SK-N-SH (cell line): ENCODE data around the gene MTARC1. TPM values are rescaled to one million over a fixed set of nuclear protein-coding genes. Genes with fewer than 3 reads are reported as not detected.

Experiments used
- CTCF ChIA-PET: fragments of 300-600, 350-600 bp; formaldehyde crosslinking; extraction: SDS; loops from one replicate; lab custom pipeline; 2021; lab: Yijun Ruan, JAX
- POLR2A ChIA-PET: fragments of 350-600 bp; sonication (Branson Sonifier 250); formaldehyde crosslinking; extraction: SDS; loops from one replicate; lab custom pipeline; 2020; ENCODE audit warnings: antibody characterized with exemption, inconsistent platforms; lab: Yijun Ruan, JAX
- DNase-seq: peaks from one replicate; pipeline ENCODE4 v3.0.0; 2012
- H2AFZ ChIP-seq: fragments of 200-600 bp; sonication (generic); 2 replicates; pipeline ENCODE4 v1.8.1; 2016; ENCODE audit warnings: antibody characterized with exemption, mild to moderate bottlenecking, low read depth
- H3F3A ChIP-seq: fragments of 200-600 bp; sonication (generic); replicated peaks from 2 replicates; pipeline ENCODE3; 2016; ENCODE audit warnings: antibody characterized with exemption, mild to moderate bottlenecking; ENCODE audit not compliant: insufficient read depth
- H3K27ac ChIP-seq, 2 experiments: fragments of 200-500 bp in 1 of 2; fragments of 200-600 bp in 1 of 2; sonication (Bioruptor generic) in 1 of 2; sonication (generic), shearing (Covaris generic) in 1 of 2; 2 replicates each; pipeline versions ENCODE4 v1.5.1 to v1.6.1; 2014 to 2016; ENCODE audit warnings: low read depth in 2 of 2, inconsistent platforms in 1 of 2, low read length in 1 of 2, mild to moderate bottlenecking in 1 of 2, mixed read lengths in 1 of 2
- H3K27me3 ChIP-seq: fragments of 200-600 bp; sonication (generic), shearing (Covaris generic); 2 replicates; pipeline ENCODE4 v1.6.1; 2016; ENCODE audit warnings: mixed run types; ENCODE audit not compliant: insufficient read depth
- H3K36me3 ChIP-seq, 2 experiments: fragments of 200-500 bp in 1 of 2; fragments of 200-600 bp in 1 of 2; sonication (Bioruptor generic) in 1 of 2; sonication (generic) in 1 of 2; replicated peaks in 1 of 2; 2 replicates each; pipeline versions ENCODE3 to v1.5.1; 2014 to 2016; ENCODE audit warnings: low read length in 1 of 2, mild to moderate bottlenecking in 1 of 2; ENCODE audit not compliant: insufficient read depth in 2 of 2, control insufficient read depth in 1 of 2
- H3K4me1 ChIP-seq, 2 experiments: fragments of 200-500 bp in 1 of 2; fragments of 200-600 bp in 1 of 2; sonication (Bioruptor generic) in 1 of 2; sonication (generic), shearing (Covaris generic) in 1 of 2; 2 replicates each; pipeline versions ENCODE4 v1.5.1 to v1.6.1; 2014 to 2016; ENCODE audit warnings: low read depth in 1 of 2, low read length in 1 of 2, mixed run types in 1 of 2; ENCODE audit not compliant: insufficient read depth in 2 of 2, control insufficient read depth in 1 of 2
- H3K4me2 ChIP-seq: fragments of 200-600 bp; sonication (generic), shearing (Covaris generic); 2 replicates; pipeline ENCODE4 v1.6.1; 2017; ENCODE audit warnings: mixed run types
- H3K4me3 ChIP-seq, 2 experiments: fragments of 200-500 bp in 1 of 2; fragments of 200-600 bp in 1 of 2; sonication (Bioruptor generic) in 1 of 2; sonication (generic), shearing (Covaris generic) in 1 of 2; 2 replicates each; pipeline versions ENCODE4 v1.5.1 to v1.8.1; 2014 to 2016; ENCODE audit warnings: low read depth in 2 of 2, inconsistent platforms in 1 of 2, low read length in 1 of 2, mild to moderate bottlenecking in 1 of 2, mixed read lengths in 1 of 2, moderate library complexity in 1 of 2
- H3K79me2 ChIP-seq: fragments of 200-600 bp; sonication (generic); 2 replicates; pipeline ENCODE4 v1.8.1; 2017; ENCODE audit warnings: mild to moderate bottlenecking; ENCODE audit not compliant: insufficient read depth
- H3K9ac ChIP-seq: fragments of 200-600 bp; sonication (generic); 2 replicates; pipeline ENCODE4 v1.6.1; 2017; ENCODE audit warnings: mixed run types
- H3K9me2 ChIP-seq: fragments of 200-600 bp; sonication (generic); 2 replicates; pipeline ENCODE4 v1.6.1; 2017; ENCODE audit warnings: mixed run types
- H3K9me3 ChIP-seq: fragments of 200-600 bp; sonication (generic); 2 replicates; pipeline ENCODE4 v1.6.1; 2017; ENCODE audit warnings: mixed run types, mild to moderate bottlenecking, moderate library complexity
- H4K20me1 ChIP-seq: fragments of 200-600 bp; sonication (generic); 2 replicates; pipeline ENCODE4 v1.6.1; 2017; ENCODE audit warnings: mild to moderate bottlenecking, mixed run types; ENCODE audit not compliant: insufficient read depth
- CHD2 ChIP-seq: fragments of 150-350 bp; IDR thresholded peaks from 2 replicates; pipeline ENCODE4 v1.6.1; 2018; ENCODE audit warnings: low read length; ENCODE audit not compliant: partially characterized antibody
- EZH2phosphoT487 ChIP-seq: fragments of 200-600 bp; sonication (generic); IDR thresholded peaks from 2 replicates; pipeline ENCODE4 v1.6.1; 2017; ENCODE audit warnings: low read depth, mixed run types, mild to moderate bottlenecking, antibody characterized with exemption, moderate library complexity, borderline replicate concordance
- FOSL2 ChIP-seq: IDR thresholded peaks from 2 replicates; pipeline ENCODE4 v1.4.0; 2012; ENCODE audit warnings: low read depth, mild to moderate bottlenecking, moderate library complexity, borderline replicate concordance
- NFIC ChIP-seq: IDR thresholded peaks from 2 replicates; pipeline ENCODE4 v1.4.0; 2012; ENCODE audit warnings: borderline replicate concordance
- RFX5 ChIP-seq: IDR thresholded peaks from 2 replicates; pipeline ENCODE4 v1.6.1; 2012; ENCODE audit warnings: mild to moderate bottlenecking, improper control_type of control experiment, low read length
- RXRA ChIP-seq: IDR thresholded peaks from 2 replicates; pipeline ENCODE4 v1.4.0; 2012; ENCODE audit warnings: low read depth, mild to moderate bottlenecking, borderline replicate concordance
- SMC3 ChIP-seq: IDR thresholded peaks from 2 replicates; pipeline ENCODE4 v1.6.1; 2012; ENCODE audit warnings: low read depth, low read length, improper control_type of control experiment
- TAF1 ChIP-seq: IDR thresholded peaks from 2 replicates; pipeline ENCODE4 v1.6.1; 2012; ENCODE audit warnings: low read depth, mild to moderate bottlenecking, low read length, moderate library complexity, borderline replicate concordance
- YY1 ChIP-seq: IDR thresholded peaks from 2 replicates; pipeline ENCODE4 v1.4.0; 2012; ENCODE audit warnings: low read depth, mild to moderate bottlenecking
- WGBS: methylation state at CpG from one replicate; pipeline ENCODE4 v1.1.6; 2017; ENCODE audit warnings: low lambda C conversion rate; 5-methylcytosine and 5-hydroxymethylcytosine counted together
- polyA plus RNA-seq, 3 experiments: library from polyadenylated mRNA; depleted of rRNA; stranded (reverse); fragments of >200 nt; gene quantifications; 2 replicates each; pipeline ENCODE4 v1.2.3, GENCODE V29; 2012
- TF ChIP-seq, protein P1 (sequence below): fragments of 150-350 bp; IDR thresholded peaks from 2 replicates; pipeline ENCODE4 v1.6.1; 2017; ENCODE audit warnings: antibody characterized with exemption, low read length, low read depth, borderline replicate concordance

MTARC1 gene
- polyA plus RNA-seq, 1 of the 3 experiments (the other 2 are of a cell fraction), result 6.1 TPM

DNA sequence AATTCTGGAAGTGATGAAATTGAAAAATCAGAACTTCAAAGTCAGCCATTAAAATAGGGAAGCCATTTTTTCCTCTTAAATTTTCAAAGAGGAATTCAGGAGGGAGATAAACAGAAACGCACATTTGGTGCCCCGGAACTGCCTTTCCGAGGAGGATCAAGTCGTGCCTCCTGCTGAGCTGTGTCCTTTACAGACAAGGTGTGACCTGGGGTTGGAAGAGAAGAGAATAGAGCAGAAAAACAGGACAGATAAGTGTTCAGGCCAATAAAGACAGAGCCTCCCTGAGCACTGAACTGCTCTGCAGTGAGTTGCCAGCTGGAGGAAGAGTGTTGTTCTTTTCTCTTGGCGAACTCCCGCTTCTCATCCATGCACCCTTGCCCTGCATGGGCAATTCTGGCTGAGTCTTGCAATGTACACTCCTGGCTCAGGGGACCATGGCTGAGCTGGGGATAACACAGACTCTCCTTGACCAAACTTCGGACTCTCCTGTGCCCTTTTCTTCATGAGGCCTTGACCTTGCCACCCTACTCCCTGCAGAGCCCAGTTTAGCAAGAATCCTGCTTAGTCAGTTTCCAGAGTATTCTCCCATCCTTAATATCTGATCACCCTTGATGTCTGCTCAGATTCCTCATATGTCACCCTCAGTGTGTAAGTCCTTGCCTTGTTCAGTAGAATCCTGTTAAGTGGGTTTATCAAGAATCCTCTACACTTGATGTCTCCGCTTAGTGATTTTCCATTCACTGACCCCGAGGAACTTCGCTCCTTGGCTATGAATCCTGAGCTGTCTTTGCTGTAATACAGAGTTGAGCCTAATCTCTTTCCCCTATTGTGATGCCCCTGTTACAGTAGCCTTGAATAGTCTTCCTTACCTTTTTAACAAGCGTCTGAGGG, 1.3 kb upstream of the MTARC1 start:
- no peak for DNase-seq
- H3K4me2 ChIP-seq, result no peak overlapping the region
- H3F3A ChIP-seq, result no peaks in the 10 kb centered on the region
- H3K79me2 ChIP-seq, result no peaks in the 10 kb centered on the region
- H3K4me1 ChIP-seq, result peaks cover 0 to 21% of the 10 kb centered on the region in 2 experiments; a peak in 2 of 4 replicates
- no peaks in the 10 kb centered on the region for H3K9me2 ChIP-seq
- H3K4me3 ChIP-seq, result no peak overlapping the region; a peak in 1 of 4 replicates
- no peaks in the 10 kb centered on the region for H3K9me3 ChIP-seq
- ChIA-PET POLR2A (interaction anchor here (1.3 to 1.4 kb wide), 2 partner anchors 18 to 37 kb away, joined by 3 to 5 read pairs; partner anchors contain the start of gene MTARC2), CTCF (interaction anchor here (0.9 to 7.6 kb wide), 7 partner anchors 10 to 504 kb away, joined by 3 to 63 read pairs (median 6); partner anchors contain the start of genes C1orf115 and MTARC2)
- no peaks in the 10 kb centered on the region for H4K20me1 ChIP-seq
- H3K27ac ChIP-seq, result peak overlapping the region in 1 of 2 experiments; percentile 83; a peak in 2 of 4 replicates
- TF ChIP-seq TAF1, result no peak
- H3K9ac ChIP-seq, result no peak overlapping the region
- H3K36me3 ChIP-seq, result peaks cover 0 to 18% of the 10 kb centered on the region in 2 experiments
- 97% methylated on average over 9 of the region's 11 CpGs for WGBS
- H3K27me3 ChIP-seq, result no peaks in the 10 kb centered on the region
- H2AFZ ChIP-seq, result no peak overlapping the region

DNA sequence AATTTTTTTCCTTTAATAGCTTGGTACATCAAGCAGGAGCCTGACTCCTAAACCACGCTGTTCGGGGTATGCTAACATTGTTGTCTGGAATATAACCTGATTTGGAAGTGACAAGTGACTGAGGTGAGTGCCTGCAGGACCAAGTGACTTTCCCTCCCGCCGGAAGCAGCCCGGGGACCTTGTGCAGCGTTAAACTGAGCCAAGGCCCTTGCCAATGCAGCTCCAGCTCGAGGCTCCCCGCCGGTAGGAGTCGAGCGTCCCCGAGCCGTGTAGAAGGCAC, 716 bp upstream of the MTARC1 start:
- no peak overlapping the region for H3K9ac ChIP-seq
- no peak for TF ChIP-seq RXRA
- no peak for TF ChIP-seq NFIC
- TF ChIP-seq RFX5, result no peak
- no peak for TF ChIP-seq FOSL2
- no peak for TF ChIP-seq YY1
- no peak for TF ChIP-seq SMC3
- TF ChIP-seq, protein P1, sequence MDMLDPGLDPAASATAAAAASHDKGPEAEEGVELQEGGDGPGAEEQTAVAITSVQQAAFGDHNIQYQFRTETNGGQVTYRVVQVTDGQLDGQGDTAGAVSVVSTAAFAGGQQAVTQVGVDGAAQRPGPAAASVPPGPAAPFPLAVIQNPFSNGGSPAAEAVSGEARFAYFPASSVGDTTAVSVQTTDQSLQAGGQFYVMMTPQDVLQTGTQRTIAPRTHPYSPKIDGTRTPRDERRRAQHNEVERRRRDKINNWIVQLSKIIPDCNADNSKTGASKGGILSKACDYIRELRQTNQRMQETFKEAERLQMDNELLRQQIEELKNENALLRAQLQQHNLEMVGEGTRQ, result no peak
- TF ChIP-seq CHD2, result no peak
- no peak for TF ChIP-seq EZH2phosphoT487
- no peaks in the 10 kb centered on the region for H3F3A ChIP-seq
- CTCF ChIA-PET, result interaction anchor here (0.7 to 7.6 kb wide), 10 partner anchors 9 to 490 kb away, joined by 3 to 63 read pairs (median 6); partner anchors contain the start of genes C1orf115 and MTARC2
- POLR2A ChIA-PET, result interaction anchor here (1.0 to 1.4 kb wide), 5 partner anchors 18 to 587 kb away, joined by 3 to 5 read pairs (median 3); partner anchors contain the start of gene MTARC2
- H3K4me2 ChIP-seq, result peak overlapping the region; percentile 77; the same call in 1 of the 2 replicates
- no peak for DNase-seq
- no peaks in the 10 kb centered on the region for H3K27me3 ChIP-seq
- no peaks in the 10 kb centered on the region for H3K79me2 ChIP-seq
- 70% methylated on average over 3 of the region's 13 CpGs for whole genome bisulfite sequencing
- peaks cover 0 to 25% of the 10 kb centered on the region in 2 experiments; a peak in 2 of 4 replicates for H3K4me1 ChIP-seq
- H4K20me1 ChIP-seq, result no peaks in the 10 kb centered on the region
- peaks cover 0 to 18% of the 10 kb centered on the region in 2 experiments for H3K36me3 ChIP-seq
- no peak overlapping the region for H2AFZ ChIP-seq
- H3K27ac ChIP-seq, result peak overlapping the region in 1 of 2 experiments; percentile 83; a peak in 2 of 4 replicates
- no peaks in the 10 kb centered on the region for H3K9me2 ChIP-seq
- peak overlapping the region in 1 of 2 experiments; percentile 73; a peak in 3 of 4 replicates for H3K4me3 ChIP-seq
- no peaks in the 10 kb centered on the region for H3K9me3 ChIP-seq
